A549 (cell line): ENCODE results near the gene GPATCH8. TPM values are rescaled to one million over a fixed set of nuclear protein-coding genes. Genes with fewer than 3 reads are reported as not detected.

ENCODE experiments used
- ATAC-seq, 2 experiments: fragments of 200-7000 bp in 1 of 2; fragments of >200 bp in 1 of 2; cut with Nextera tagmentation in 1 of 2; cut with Tn5 transposase in 1 of 2; 3 replicates each; pipeline versions ENCODE4 v1.8.0 to v1.9.1; 2018 to 2020; ENCODE audit warnings: mild to moderate bottlenecking in 1 of 2, moderate library complexity in 1 of 2
- CTCF ChIA-PET: fragments of 300-600 bp; sonication (Branson Sonifier 250); formaldehyde crosslinking; extraction: SDS; loops from one replicate; lab custom pipeline; 2021; ENCODE audit warnings: antibody characterized with exemption, inconsistent platforms; lab: Yijun Ruan, JAX
- POLR2A ChIA-PET: fragments of 350-600 bp; formaldehyde crosslinking; extraction: SDS; loops from one replicate; lab custom pipeline; 2021; ENCODE audit warnings: antibody characterized with exemption, inconsistent platforms; lab: Yijun Ruan, JAX
- DNase-seq, 2 experiments: peaks; one replicate each; pipeline versions ENCODE4 v3.0.0 to v3.0.0-alpha.2; 2011 to 2016; ENCODE audit warnings: low read depth in 1 of 2, low spot score in 1 of 2
- FAIRE-seq: peaks from 2 replicates; lab custom pipeline; 2011; peaks lifted over from hg19 to GRCh38; lab: Jason Lieb, UNC
- H3K27ac ChIP-seq, 2 experiments: fragments of >200 bp; sonication (Bioruptor Twin); formaldehyde crosslinking; 3 replicates each; pipeline ENCODE4 v1.5.1; 2016 to 2017
- H3K4me1 ChIP-seq: fragments of >200 bp; sonication (Bioruptor Twin); formaldehyde crosslinking; 3 replicates; pipeline ENCODE4 v1.6.1; 2016
- H3K4me2 ChIP-seq: fragments of >200 bp; sonication (Bioruptor Twin); formaldehyde crosslinking; 3 replicates; pipeline ENCODE4 v1.6.1; 2016
- H3K4me3 ChIP-seq: fragments of >200 bp; sonication (Bioruptor Twin); formaldehyde crosslinking; 3 replicates; pipeline ENCODE4 v1.5.1; 2016
- H3K9me3 ChIP-seq: fragments of >200 bp; sonication (Bioruptor Twin); formaldehyde crosslinking; 3 replicates; pipeline ENCODE4 v1.6.1; 2016
- BCL3 ChIP-seq: fragments of >200 bp; sonication (Bioruptor Twin); formaldehyde crosslinking; IDR thresholded peaks from 3 replicates; pipeline ENCODE4 v1.6.1; 2016
- BHLHE40 ChIP-seq: IDR thresholded peaks from 2 replicates; pipeline ENCODE4 v1.6.1; 2012; ENCODE audit warnings: low read depth, low read length, inconsistent platforms
- CEBPB ChIP-seq, 2 experiments: fragments of >200 bp in 1 of 2; sonication (Bioruptor Twin) in 1 of 2; formaldehyde crosslinking in 1 of 2; IDR thresholded peaks; 2 replicates each; pipeline ENCODE4 v1.6.1; 2012 to 2016
- CHD4 ChIP-seq: fragments of 200-600 bp; sonication (generic); IDR thresholded peaks from 2 replicates; pipeline ENCODE4 v1.6.1; 2016; ENCODE audit warnings: antibody characterized with exemption, mild to moderate bottlenecking, borderline replicate concordance
- CTCF ChIP-seq: fragments of >200 bp; sonication (Bioruptor Twin); formaldehyde crosslinking; IDR thresholded peaks from 3 replicates; pipeline ENCODE4 v1.5.1; 2016
- E2F6 ChIP-seq: IDR thresholded peaks from 2 replicates; pipeline ENCODE4 v1.6.1; 2012; ENCODE audit warnings: low read depth, borderline replicate concordance
- EHMT2 ChIP-seq: fragments of 200-600 bp; sonication (generic); IDR thresholded peaks from 2 replicates; pipeline ENCODE4 v1.6.1; 2016; ENCODE audit warnings: antibody characterized with exemption, low read depth, mild to moderate bottlenecking, moderate library complexity
- FOSL2 ChIP-seq, 2 experiments: fragments of 450-650 bp in 1 of 2; fragments of >200 bp in 1 of 2; sonication (Bioruptor Twin) in 1 of 2; formaldehyde crosslinking; IDR thresholded peaks; 2 replicates each; pipeline versions ENCODE4 v1.5.0 to v1.6.1; 2016 to 2020; ENCODE audit warnings: mild to moderate bottlenecking in 1 of 2, moderate library complexity in 1 of 2
- HES2 ChIP-seq: fragments of >200 bp; sonication (Bioruptor Twin); formaldehyde crosslinking; IDR thresholded peaks from 2 replicates; pipeline ENCODE4 v1.6.1; 2016
- HOXB13 ChIP-seq: fragments of 250-450 bp; sonication (Bioruptor Pico); IDR thresholded peaks from 2 replicates; pipeline ENCODE4 v1.5.0; 2020; ENCODE audit warnings: low read depth, mild to moderate bottlenecking, moderate library complexity
- JUN ChIP-seq, 2 experiments: fragments of >200 bp; sonication (Bioruptor Twin); formaldehyde crosslinking; IDR thresholded peaks; 2 replicates in 1 of 2; 3 replicates in 1 of 2; pipeline ENCODE4 v1.6.1; 2016 to 2017
- JUNB ChIP-seq: fragments of >200 bp; sonication (Bioruptor Twin); formaldehyde crosslinking; IDR thresholded peaks from 2 replicates; pipeline ENCODE4 v1.6.1; 2016
- KDM1A ChIP-seq: fragments of 200-600 bp; sonication (generic); IDR thresholded peaks from 2 replicates; pipeline ENCODE4 v1.6.1; 2016; ENCODE audit warnings: low read depth, mild to moderate bottlenecking
- KDM5A ChIP-seq: fragments of 200-600 bp; sonication (generic); IDR thresholded peaks from 2 replicates; pipeline ENCODE4 v1.6.1; 2016; ENCODE audit warnings: antibody characterized with exemption, mild to moderate bottlenecking
- MAZ ChIP-seq: fragments of 150-350 bp; IDR thresholded peaks from 2 replicates; pipeline ENCODE4 v1.6.1; 2014; ENCODE audit warnings: antibody characterized with exemption, low read depth, low read length, borderline replicate concordance
- MYC ChIP-seq: IDR thresholded peaks from 2 replicates; pipeline ENCODE4 v1.6.1; 2012; ENCODE audit warnings: mild to moderate bottlenecking, inconsistent platforms, low read length, improper control_type of control experiment, borderline replicate concordance
- NPAS2 ChIP-seq: fragments of 250-450 bp; sonication (Bioruptor Pico); IDR thresholded peaks from 2 replicates; pipeline ENCODE4 v1.8.0; 2022; ENCODE audit warnings: mild to moderate bottlenecking, moderate library complexity, borderline replicate concordance
- NR3C1 ChIP-seq: fragments of >200 bp; sonication (Bioruptor Twin); formaldehyde crosslinking; IDR thresholded peaks from 3 replicates; pipeline ENCODE4 v1.6.1; 2017
- POLR2AphosphoS2 ChIP-seq: conservative IDR thresholded peaks from 2 replicates; pipeline ENCODE4 v1.6.1; 2012; ENCODE audit warnings: low read length, improper control_type of control experiment, inconsistent platforms
- RAD21 ChIP-seq, 2 experiments: fragments of >200 bp in 1 of 2; sonication (Bioruptor Twin) in 1 of 2; formaldehyde crosslinking in 1 of 2; IDR thresholded peaks in 1 of 2; conservative IDR thresholded peaks in 1 of 2; 2 replicates in 1 of 2; 3 replicates in 1 of 2; pipeline ENCODE4 v1.6.1; 2012 to 2018; ENCODE audit warnings: inconsistent platforms in 1 of 2
- RARB ChIP-seq: fragments of 250-450 bp; sonication (Bioruptor Pico); IDR thresholded peaks from 2 replicates; pipeline ENCODE4 v1.8.0; 2021; ENCODE audit warnings: mild to moderate bottlenecking, moderate library complexity
- RCOR1 ChIP-seq: fragments of 150-350 bp; IDR thresholded peaks from 2 replicates; pipeline ENCODE4 v1.6.1; 2014; ENCODE audit warnings: antibody characterized with exemption, low read length, low read depth
- SMC3 ChIP-seq: fragments of >200 bp; sonication (Bioruptor Twin); formaldehyde crosslinking; IDR thresholded peaks from 3 replicates; pipeline ENCODE4 v1.6.1; 2018; ENCODE audit warnings: inconsistent platforms
- TFCP2L1 ChIP-seq: fragments of 250-450 bp; sonication (Bioruptor Pico); IDR thresholded peaks from 2 replicates; pipeline ENCODE4 v1.5.0; 2021; ENCODE audit warnings: mild to moderate bottlenecking
- USF2 ChIP-seq: fragments of 450-650 bp; IDR thresholded peaks from 2 replicates; pipeline ENCODE4 v1.6.1; 2014; ENCODE audit warnings: antibody characterized with exemption
- WGBS: methylation state at CpG from one replicate; pipeline ENCODE4 v1.1.6; 2017; ENCODE audit errors: missing lambda C conversion rate; 5-methylcytosine and 5-hydroxymethylcytosine counted together
- polyA plus RNA-seq, 4 experiments: library from polyadenylated mRNA; depleted of rRNA in 3 of 4; stranded (reverse); fragments of >200 nt; fragmentation: RNase III in 1 of 4; extraction: RNeasy Plus Mini Kit Qiagen cat#74134 plus additional on column Dnase treatment in 1 of 4; gene quantifications; 2 replicates in 3 of 4; 3 replicates in 1 of 4; pipeline ENCODE4 v1.2.3, GENCODE V29; 2011 to 2017

Gene GPATCH8
- polyA plus RNA-seq, 2 of the 4 experiments (the other 2 are of a cell fraction), result 21.7 to 27.3 TPM

GRCh38 chr17:44358066-44358465, 145.1 kb downstream of the GPATCH8 start (continued):
- no peak for TF ChIP-seq NR3C1

GRCh38 chr17:44356241-44356640, 147.0 kb downstream of the GPATCH8 start:
- H3K4me1 ChIP-seq, result peaks cover 5% of the 10 kb centered on the region; the same call in 2 of the 3 replicates
- 85% methylated on average over 11 of the region's 11 CpGs for WGBS
- ChIA-PET POLR2A (no interaction called here), CTCF (interaction anchor here (0.9 to 17.9 kb wide), 6 partner anchors 6 to 281 kb away, joined by 3 to 327 read pairs (median 26); partner anchors contain the start of genes FAM171A2 and GRN)
- H3K4me3 ChIP-seq, result no peak overlapping the region
- H3K27ac ChIP-seq, result no peak overlapping the region
- H3K4me2 ChIP-seq, result no peak overlapping the region
- FAIRE-seq (no peak), DNase-seq (no peak), ATAC-seq (peak; percentile 10 to 11; a peak in 1 of 6 replicates)
- H3K9me3 ChIP-seq, result no peaks in the 10 kb centered on the region
- TF ChIP-seq POLR2AphosphoS2 (no peak), USF2 (no peak), BHLHE40 (no peak), JUN (IDR thresholded peaks at IDR 0.05) (no peak), FOSL2 (IDR thresholded peaks at IDR 0.05) (no peak), FOSL2 (CRISPR knock-in tag; IDR thresholded peaks at IDR 0.05) (no peak), HES2 (no peak), RARB (CRISPR knock-in tag) (no peak), KDM5A (no peak), MYC (no peak), HOXB13 (CRISPR knock-in tag) (no peak), JUNB (no peak), EHMT2 (no peak), KDM1A (no peak), CEBPB (IDR thresholded peaks at IDR 0.05) (no peak), NPAS2 (CRISPR knock-in tag) (no peak), CTCF (no peak), BCL3 (no peak), E2F6 (no peak)

- Histone ChIP-seq H3K9me3 (no peaks in the 10 kb centered on the region), H3K27ac (no peak overlapping the region), H3K4me3 (no peak overlapping the region), H3K4me2 (no peak overlapping the region), H3K4me1 (no peaks in the 10 kb centered on the region)
- no peak for ATAC-seq
- FAIRE-seq, result no peak
- WGBS, result 86% methylated on average over 17 of the region's 17 CpGs
- CTCF ChIA-PET, result interaction anchor here (0.6 to 17.9 kb wide), 6 partner anchors 7 to 281 kb away, joined by 3 to 327 read pairs (median 26); partner anchors contain the start of genes FAM171A2 and GRN
- TF ChIP-seq RARB (CRISPR knock-in tag), result no peak
- TF ChIP-seq CHD4, result no peak
- no peak for TF ChIP-seq MAZ
- no peak for TF ChIP-seq RAD21 (conservative IDR thresholded peaks at IDR 0.05 in 1 of 2, IDR thresholded peaks at IDR 0.05 in 1 of 2)
- no peak for TF ChIP-seq RCOR1
- no peak for TF ChIP-seq TFCP2L1 (CRISPR knock-in tag)
- no peak for TF ChIP-seq SMC3
- TF ChIP-seq CEBPB (IDR thresholded peaks at IDR 0.05), result no peak
- no peak for TF ChIP-seq POLR2AphosphoS2
- no peak for TF ChIP-seq USF2
- no peak for DNase-seq
- POLR2A ChIA-PET, result no interaction called here
Measured at GRCh38 chr17:44355642-44356099, 147.5 kb downstream of the GPATCH8 start.
